Tibial nerve (tissue), 3 donors: ENCODE results near the gene MKLN1.

Source experiments
- CTCF ChIP-seq, 5 experiments: fragments of 200-600 bp in 3 of 5; fragments of 450-650 bp in 2 of 5; sonication (generic) in 3 of 5; IDR thresholded peaks; one replicate each; pipeline ENCODE4 v1.5.1; 2016 to 2019; ENCODE audit warnings: antibody characterized with exemption in 5 of 5, mild to moderate bottlenecking in 3 of 5, moderate library complexity in 2 of 5
- POLR2A ChIP-seq, 2 donors: fragments of 450-650 bp; IDR thresholded peaks; one replicate each; pipeline ENCODE4 v1.6.1; 2017; ENCODE audit warnings: antibody characterized with exemption in 2 of 2, mild to moderate bottlenecking in 2 of 2, moderate library complexity in 2 of 2

GRCh38 chr7:131524115-131524514, 196.4 kb downstream of the MKLN1 start:
- TF ChIP-seq CTCF (IDR thresholded peaks at IDR 0.05) (no peak), POLR2A (IDR thresholded peaks at IDR 0.05) (no peak)
